Astrocyte (in vitro differentiated cells and primary cell): ENCODE measurements around the gene STXBP3. TPM values are rescaled to one million over a fixed set of nuclear protein-coding genes. Genes with fewer than 3 reads are reported as not detected.

Experiments
- DNase-seq: peaks from one replicate; pipeline ENCODE4 v3.0.0-alpha.2; 2010; ENCODE audit warnings: low read depth
- FAIRE-seq: peaks from 2 replicates; lab custom pipeline; 2011; peaks lifted over from hg19 to GRCh38; lab: Jason Lieb, UNC
- H2AFZ ChIP-seq: 2 replicates; pipeline ENCODE4 v1.6.0; 2012; ENCODE audit warnings: low read depth, low read length, inconsistent platforms
- H3K27ac ChIP-seq: 2 replicates; pipeline ENCODE4 v1.5.1; 2011; ENCODE audit warnings: low read depth, low read length, inconsistent platforms
- H3K27me3 ChIP-seq: 2 replicates; pipeline ENCODE4 v1.6.0; 2011; ENCODE audit warnings: low read length, inconsistent platforms; ENCODE audit not compliant: insufficient read depth
- H3K36me3 ChIP-seq: 2 replicates; pipeline ENCODE4 v1.5.1; 2011; ENCODE audit warnings: low read length, inconsistent platforms; ENCODE audit not compliant: insufficient read depth
- H3K4me1 ChIP-seq: 2 replicates; pipeline ENCODE4 v1.5.1; 2011; ENCODE audit warnings: low read length, inconsistent platforms; ENCODE audit not compliant: insufficient read depth
- H3K4me2 ChIP-seq: 2 replicates; pipeline ENCODE4 v1.6.0; 2012; ENCODE audit warnings: low read length, inconsistent platforms
- H3K4me3 ChIP-seq: 2 replicates; pipeline ENCODE4 v1.5.1; 2011; ENCODE audit warnings: low read depth, mild to moderate bottlenecking, low read length, inconsistent platforms; ENCODE audit not compliant: insufficient read depth
- H3K79me2 ChIP-seq: 2 replicates; pipeline ENCODE4 v1.6.0; 2012; ENCODE audit warnings: mild to moderate bottlenecking, low read length, inconsistent platforms; ENCODE audit not compliant: insufficient read depth
- H3K9ac ChIP-seq: 2 replicates; pipeline ENCODE4 v1.6.0; 2012; ENCODE audit warnings: mild to moderate bottlenecking, low read length, inconsistent platforms
- H3K9me3 ChIP-seq: 2 replicates; pipeline ENCODE4 v1.5.1; 2012; ENCODE audit warnings: low read depth, mild to moderate bottlenecking, low read length, inconsistent platforms; ENCODE audit not compliant: insufficient read depth
- H4K20me1 ChIP-seq: 2 replicates; pipeline ENCODE4 v1.6.0; 2012; ENCODE audit warnings: low read length, inconsistent platforms; ENCODE audit not compliant: insufficient read depth
- H3K27ac Mint-ChIP-seq: one replicate; pipeline ENCODE4 v1.8.0; 2021; ENCODE audit warnings: mild to moderate bottlenecking, mixed read lengths; ENCODE audit not compliant: unreplicated experiment
- H3K27me3 Mint-ChIP-seq: one replicate; pipeline ENCODE4 v1.8.0; 2021; ENCODE audit warnings: low read depth, mixed read lengths; ENCODE audit not compliant: unreplicated experiment
- H3K36me3 Mint-ChIP-seq: one replicate; pipeline ENCODE4 v1.8.0; 2021; ENCODE audit warnings: low read depth, mixed read lengths; ENCODE audit not compliant: unreplicated experiment
- H3K4me1 Mint-ChIP-seq: one replicate; pipeline ENCODE4 v1.8.0; 2021; ENCODE audit warnings: low read depth, mixed read lengths; ENCODE audit not compliant: unreplicated experiment
- H3K4me3 Mint-ChIP-seq: one replicate; pipeline ENCODE4 v1.8.0; 2021; ENCODE audit warnings: mild to moderate bottlenecking, moderate library complexity, mixed read lengths; ENCODE audit not compliant: unreplicated experiment
- H3K9me3 Mint-ChIP-seq: one replicate; pipeline ENCODE4 v1.8.0; 2021; ENCODE audit warnings: mild to moderate bottlenecking, mixed read lengths; ENCODE audit not compliant: unreplicated experiment
- CTCF ChIP-seq: IDR thresholded peaks from 2 replicates; pipeline ENCODE4 v1.5.1; 2011; ENCODE audit warnings: low read depth, mild to moderate bottlenecking, inconsistent platforms, low read length, moderate library complexity; ENCODE audit not compliant: insufficient read depth
- EZH2 ChIP-seq: IDR thresholded peaks from 2 replicates; pipeline ENCODE4 v1.6.1; 2012; ENCODE audit warnings: mild to moderate bottlenecking, low read length, inconsistent platforms; ENCODE audit not compliant: insufficient read depth
- total RNA-seq: library from RNA; stranded (reverse); gene quantifications from 2 replicates; pipeline ENCODE4 v1.2.1, GENCODE V29; 2021

Gene STXBP3
- total RNA-seq, 1 donor from 2014 or later: 48.5 TPM

GRCh38 chr1:108819878-108820277 lies 73.4 kb downstream of the STXBP3 start:
- Histone ChIP-seq H3K36me3 (no peaks in the 10 kb centered on the region), H3K79me2 (no peaks in the 10 kb centered on the region), H3K4me1 (peaks cover 25% of the 10 kb centered on the region), H2AFZ (no peak overlapping the region), H3K9ac (no peak overlapping the region), H4K20me1 (no peaks in the 10 kb centered on the region), H3K27me3 (no peaks in the 10 kb centered on the region), H3K27ac (no peak overlapping the region), H3K9me3 (no peaks in the 10 kb centered on the region), H3K4me2 (no peak overlapping the region), H3K4me3 (no peak overlapping the region)
- no peak for TF ChIP-seq EZH2
- TF ChIP-seq CTCF: no peak
- DNase-seq (no peak), FAIRE-seq (no peak)
- Mint-ChIP-seq H3K36me3 (no peaks in the 10 kb centered on the region), H3K4me1 (peaks cover 19% of the 10 kb centered on the region), H3K27ac (no peak overlapping the region), H3K27me3 (peaks cover 16% of the 10 kb centered on the region), H3K9me3 (peaks cover 9% of the 10 kb centered on the region), H3K4me3 (no peak overlapping the region)

GRCh38 chr1:108823632-108824031 lies 77.2 kb downstream of the STXBP3 start:
- H3K27me3 ChIP-seq: no peaks in the 10 kb centered on the region
- no peak overlapping the region for H3K27ac ChIP-seq
- H3K4me3 Mint-ChIP-seq: no peak overlapping the region
- H2AFZ ChIP-seq: no peak overlapping the region
- H3K4me3 ChIP-seq: no peak overlapping the region
- peaks cover 6% of the 10 kb centered on the region for H3K4me1 ChIP-seq
- H3K27ac Mint-ChIP-seq: no peak overlapping the region
- no peaks in the 10 kb centered on the region for H3K36me3 ChIP-seq
- H3K4me1 Mint-ChIP-seq: peaks cover 5% of the 10 kb centered on the region
- peaks cover 16% of the 10 kb centered on the region for H3K27me3 Mint-ChIP-seq
- H3K9me3 ChIP-seq: no peaks in the 10 kb centered on the region
- no peaks in the 10 kb centered on the region for H4K20me1 ChIP-seq
- H3K4me2 ChIP-seq: no peak overlapping the region
- no peaks in the 10 kb centered on the region for H3K79me2 ChIP-seq
- DNase-seq (no peak), FAIRE-seq (no peak)
- H3K36me3 Mint-ChIP-seq: no peaks in the 10 kb centered on the region
- TF ChIP-seq EZH2 (no peak), CTCF (no peak)
- peaks cover 7% of the 10 kb centered on the region for H3K9me3 Mint-ChIP-seq
- H3K9ac ChIP-seq: no peak overlapping the region

GRCh38 chr1:108824051-108824450 lies 77.6 kb downstream of the STXBP3 start:
- H3K27ac Mint-ChIP-seq: no peak overlapping the region

More at GRCh38 chr1:108824051-108824450, 77.6 kb downstream of the STXBP3 start:
- Histone ChIP-seq H3K27me3 (no peaks in the 10 kb centered on the region), H3K9ac (no peak overlapping the region), H3K4me3 (no peak overlapping the region), H3K79me2 (no peaks in the 10 kb centered on the region), H4K20me1 (no peaks in the 10 kb centered on the region), H3K4me1 (peaks cover 10% of the 10 kb centered on the region), H3K36me3 (no peaks in the 10 kb centered on the region), H3K4me2 (no peak overlapping the region), H3K9me3 (no peaks in the 10 kb centered on the region), H3K27ac (no peak overlapping the region), H2AFZ (no peak overlapping the region)
- Mint-ChIP-seq H3K4me3 (no peak overlapping the region), H3K9me3 (peaks cover 7% of the 10 kb centered on the region), H3K27me3 (peaks cover 16% of the 10 kb centered on the region), H3K4me1 (peaks cover 6% of the 10 kb centered on the region), H3K36me3 (no peaks in the 10 kb centered on the region)
- no peak for FAIRE-seq
- DNase-seq: no peak
- TF ChIP-seq CTCF (no peak), EZH2 (no peak)
